Activated naive CD8-positive, alpha-beta T cell treated with anti-CD3 and anti-CD28 coated beads, Interleukin-2, amount 50 U/mL, for 24 hours (primary cell): ENCODE measurements around the gene ACOX2.

Experiments used
- ATAC-seq: fragments of 150-1000 bp; cut with Tn5 transposase; one replicate; pipeline ENCODE4 v1.10.0; 2021
- DNase-seq: peaks from one replicate; pipeline ENCODE4 v3.0.0; 2021
- H3K27ac Mint-ChIP-seq: one replicate; pipeline ENCODE4 v1.8.0; 2021; ENCODE audit warnings: mild to moderate bottlenecking, mixed read lengths
- H3K27me3 Mint-ChIP-seq: one replicate; pipeline ENCODE4 v1.8.0; 2021; ENCODE audit warnings: mixed read lengths
- H3K36me3 Mint-ChIP-seq: one replicate; pipeline ENCODE4 v1.8.0; 2021; ENCODE audit warnings: low read depth, mixed read lengths
- H3K4me1 Mint-ChIP-seq: one replicate; pipeline ENCODE4 v1.8.0; 2021; ENCODE audit warnings: mixed read lengths
- H3K4me3 Mint-ChIP-seq: one replicate; pipeline ENCODE4 v1.8.0; 2021; ENCODE audit warnings: mild to moderate bottlenecking, moderate library complexity, mixed read lengths
- H3K9me3 Mint-ChIP-seq: one replicate; pipeline ENCODE4 v1.8.0; 2021; ENCODE audit warnings: mixed read lengths

Gene ACOX2

DNA sequence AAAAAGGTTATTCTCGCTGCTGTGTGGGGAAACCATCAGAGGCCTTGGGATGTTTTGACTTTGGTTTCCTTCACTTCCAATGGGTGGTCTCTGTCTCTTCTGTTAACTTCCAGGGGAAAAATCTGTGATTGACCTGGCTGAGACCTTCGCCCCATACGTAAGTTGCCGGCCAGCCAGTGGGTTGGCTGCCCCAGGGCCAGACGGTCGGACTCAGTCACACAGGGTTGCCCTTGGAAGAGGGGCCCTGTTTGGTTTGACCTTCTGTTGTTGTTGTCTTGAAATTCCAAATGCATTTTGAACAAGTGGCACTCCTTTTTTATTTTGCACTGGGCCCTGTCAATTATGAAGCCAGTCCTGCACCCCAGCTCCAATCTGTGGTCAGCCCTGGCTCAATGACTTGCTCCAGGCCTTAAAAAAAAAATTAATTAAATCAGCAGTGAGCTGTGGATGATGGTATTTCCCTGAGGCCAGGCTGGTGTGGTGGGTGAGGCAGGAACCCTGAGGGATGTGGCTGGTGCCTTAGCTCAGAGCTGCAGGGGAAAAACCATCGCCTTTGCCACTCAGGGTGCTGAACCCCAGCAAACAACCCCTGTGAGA, 35.7 kb upstream of the ACOX2 start:
- Mint-ChIP-seq H3K36me3 (no peaks in the 10 kb centered on the region), H3K4me1 (peaks cover 5% of the 10 kb centered on the region), H3K27me3 (peaks cover 10% of the 10 kb centered on the region), H3K27ac (no peak overlapping the region), H3K9me3 (no peaks in the 10 kb centered on the region), H3K4me3 (no peak overlapping the region)
- ATAC-seq (no peak), DNase-seq (no peak)

DNA sequence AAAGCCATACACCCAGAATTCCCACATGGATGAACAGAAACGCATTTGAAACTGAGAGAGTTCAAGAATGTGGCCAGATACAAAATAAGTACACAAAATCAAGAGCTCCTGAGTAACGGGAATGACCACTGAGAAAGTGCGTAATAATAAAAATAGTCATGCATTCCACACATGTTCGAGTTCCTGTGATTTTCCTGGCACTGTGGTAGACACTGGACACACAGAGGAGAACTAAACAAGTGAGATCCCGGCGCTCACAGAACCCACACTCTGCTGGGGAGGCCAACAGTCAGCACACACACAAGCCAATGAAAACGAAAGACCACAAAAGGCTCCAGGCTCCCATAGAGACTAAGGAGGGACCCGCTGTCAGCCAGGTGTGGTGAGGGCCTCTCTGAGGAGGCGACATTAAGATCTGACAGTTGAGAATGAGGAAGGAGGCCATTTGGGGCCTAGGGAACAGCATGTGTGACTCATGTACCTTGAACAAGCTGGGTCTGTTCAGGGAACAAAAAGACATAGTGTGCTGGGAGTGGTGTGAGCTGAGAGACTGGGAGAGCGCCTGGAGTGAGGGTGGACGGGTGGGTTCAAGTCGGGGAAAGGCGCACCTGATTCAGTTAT, 35.1 kb upstream of the ACOX2 start:
- no peak overlapping the region for H3K27ac Mint-ChIP-seq
- ATAC-seq = no peak

DNA sequence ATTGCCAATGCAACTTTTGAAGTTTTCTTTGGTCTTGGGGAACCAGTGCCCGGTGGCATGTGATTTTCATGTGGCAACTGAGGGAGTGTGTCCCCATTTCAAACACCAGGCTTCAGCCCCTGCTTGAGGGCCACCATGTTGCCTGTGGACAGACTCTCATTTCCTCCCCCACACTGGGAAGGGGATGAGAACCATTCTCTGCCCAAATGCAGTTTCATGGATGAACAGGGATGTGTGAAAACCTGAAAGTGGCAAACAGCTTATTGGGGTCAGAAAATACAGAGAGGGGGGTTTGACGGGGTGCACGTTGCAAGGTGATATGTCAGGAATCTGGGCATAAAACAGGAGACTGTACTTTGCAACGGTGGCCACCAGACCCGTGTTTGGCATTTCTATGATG, 33.9 kb upstream of the ACOX2 start:
- Mint-ChIP-seq H3K4me3 (no peak overlapping the region), H3K27me3 (peaks cover 4% of the 10 kb centered on the region), H3K27ac (no peak overlapping the region), H3K36me3 (no peaks in the 10 kb centered on the region), H3K4me1 (peaks cover 5% of the 10 kb centered on the region), H3K9me3 (no peaks in the 10 kb centered on the region)
- no peak for DNase-seq
- no peak for ATAC-seq

More for the DNA sequence above, 35.1 kb upstream of the ACOX2 start:
- Mint-ChIP-seq H3K9me3 (no peaks in the 10 kb centered on the region), H3K4me1 (peaks cover 5% of the 10 kb centered on the region), H3K36me3 (no peaks in the 10 kb centered on the region), H3K4me3 (no peak overlapping the region), H3K27me3 (peaks cover 8% of the 10 kb centered on the region)
- DNase-seq = no peak

DNA sequence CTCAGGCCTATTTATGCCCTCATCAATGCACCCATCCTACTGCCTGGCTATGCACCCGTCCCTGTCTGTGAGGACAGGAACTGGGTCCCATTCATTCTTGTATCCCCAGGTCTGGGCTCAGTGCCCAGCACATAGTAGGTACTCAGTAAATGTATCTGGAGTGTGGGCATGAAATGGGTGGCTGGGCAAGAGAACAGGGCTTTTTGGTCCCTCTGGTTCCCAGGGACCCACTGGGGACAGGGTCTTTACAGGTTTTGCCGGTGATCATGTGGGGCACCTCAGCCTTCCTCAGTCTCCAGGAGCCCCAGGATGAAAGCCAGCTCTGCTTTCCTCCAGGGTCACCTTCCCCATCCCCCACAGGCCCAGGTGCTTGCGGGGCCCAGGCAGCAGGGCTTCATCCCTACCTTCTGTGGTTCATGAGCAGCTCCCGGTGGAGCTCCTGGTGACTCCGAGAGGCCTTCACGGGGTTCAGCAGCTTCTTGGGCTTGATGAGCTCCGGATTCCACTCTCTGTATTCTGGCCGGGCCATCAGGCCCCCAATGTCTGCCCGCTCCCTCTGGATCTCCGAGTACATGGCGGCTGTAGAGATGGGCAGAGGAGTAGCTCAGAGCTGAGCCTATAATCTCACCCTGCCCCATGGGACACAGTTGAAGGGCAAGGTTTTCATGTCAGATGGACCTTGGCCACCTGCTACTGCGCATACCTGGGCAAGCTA, 32.5 kb upstream of the ACOX2 start:
- DNase-seq (no peak), ATAC-seq (no peak)
- Mint-ChIP-seq H3K27me3 (peaks cover 7% of the 10 kb centered on the region), H3K9me3 (no peaks in the 10 kb centered on the region), H3K4me1 (peaks cover 5% of the 10 kb centered on the region), H3K27ac (no peak overlapping the region), H3K4me3 (no peak overlapping the region), H3K36me3 (no peaks in the 10 kb centered on the region)

DNA sequence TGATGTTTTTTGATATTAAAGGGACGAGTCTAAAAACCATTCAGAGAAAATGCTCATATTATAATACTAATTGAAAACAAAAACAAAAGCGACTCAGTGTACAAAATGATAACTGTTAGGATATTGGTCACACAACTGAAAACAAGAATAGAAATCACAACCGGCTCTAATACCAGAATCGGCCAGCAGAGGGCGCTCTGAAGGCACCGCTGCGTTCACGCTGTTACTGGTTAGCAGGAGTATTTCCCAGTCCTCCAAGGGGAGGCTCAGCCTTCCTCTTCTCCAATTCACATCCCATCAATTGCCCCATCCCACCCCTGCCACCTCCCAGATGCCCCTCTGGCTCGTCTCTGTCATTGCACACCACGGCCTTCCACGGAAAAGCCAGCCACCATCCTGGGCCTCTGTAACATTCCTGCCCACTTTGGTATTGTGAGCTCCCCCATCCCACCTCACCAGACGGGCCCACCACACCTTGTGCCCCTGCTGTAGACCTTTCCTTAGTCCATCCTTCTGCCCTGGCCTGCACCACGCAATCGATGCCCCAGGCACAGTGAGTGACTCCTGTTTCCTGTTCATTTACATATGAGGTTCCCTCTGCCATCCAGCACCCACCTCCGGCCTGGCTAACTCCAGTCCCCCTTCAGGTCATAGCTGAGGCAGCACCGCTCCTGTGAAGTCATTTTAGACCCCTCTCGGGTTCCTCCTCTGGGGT, 31.7 kb upstream of the ACOX2 start:
- DNase-seq = peak; percentile 81
- H3K9me3 Mint-ChIP-seq = no peaks in the 10 kb centered on the region
- peaks cover 7% of the 10 kb centered on the region for H3K27me3 Mint-ChIP-seq
- H3K4me3 Mint-ChIP-seq = no peak overlapping the region
- H3K36me3 Mint-ChIP-seq = no peaks in the 10 kb centered on the region
- H3K4me1 Mint-ChIP-seq = peaks cover 5% of the 10 kb centered on the region
- no peak overlapping the region for H3K27ac Mint-ChIP-seq
- peak; percentile 14 for ATAC-seq

DNA sequence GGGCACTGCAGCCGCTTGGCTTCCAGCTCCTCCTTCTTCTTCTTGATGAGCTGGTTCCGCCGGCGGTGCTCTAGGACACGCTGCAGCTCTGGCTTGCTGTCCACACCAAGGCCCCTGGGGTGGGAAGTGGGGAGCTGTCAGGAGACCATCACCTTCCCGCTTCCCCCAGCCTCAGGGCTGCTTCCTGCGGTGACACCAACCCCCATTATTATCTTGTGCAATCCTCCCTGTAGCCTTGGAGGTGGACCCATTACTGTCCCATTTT, 30.2 kb upstream of the ACOX2 start:
- DNase-seq (no peak), ATAC-seq (no peak)
- Mint-ChIP-seq H3K4me3 (no peak overlapping the region), H3K27ac (no peak overlapping the region), H3K9me3 (no peaks in the 10 kb centered on the region), H3K36me3 (no peaks in the 10 kb centered on the region), H3K4me1 (peaks cover 5% of the 10 kb centered on the region), H3K27me3 (peaks cover 7% of the 10 kb centered on the region)

DNA sequence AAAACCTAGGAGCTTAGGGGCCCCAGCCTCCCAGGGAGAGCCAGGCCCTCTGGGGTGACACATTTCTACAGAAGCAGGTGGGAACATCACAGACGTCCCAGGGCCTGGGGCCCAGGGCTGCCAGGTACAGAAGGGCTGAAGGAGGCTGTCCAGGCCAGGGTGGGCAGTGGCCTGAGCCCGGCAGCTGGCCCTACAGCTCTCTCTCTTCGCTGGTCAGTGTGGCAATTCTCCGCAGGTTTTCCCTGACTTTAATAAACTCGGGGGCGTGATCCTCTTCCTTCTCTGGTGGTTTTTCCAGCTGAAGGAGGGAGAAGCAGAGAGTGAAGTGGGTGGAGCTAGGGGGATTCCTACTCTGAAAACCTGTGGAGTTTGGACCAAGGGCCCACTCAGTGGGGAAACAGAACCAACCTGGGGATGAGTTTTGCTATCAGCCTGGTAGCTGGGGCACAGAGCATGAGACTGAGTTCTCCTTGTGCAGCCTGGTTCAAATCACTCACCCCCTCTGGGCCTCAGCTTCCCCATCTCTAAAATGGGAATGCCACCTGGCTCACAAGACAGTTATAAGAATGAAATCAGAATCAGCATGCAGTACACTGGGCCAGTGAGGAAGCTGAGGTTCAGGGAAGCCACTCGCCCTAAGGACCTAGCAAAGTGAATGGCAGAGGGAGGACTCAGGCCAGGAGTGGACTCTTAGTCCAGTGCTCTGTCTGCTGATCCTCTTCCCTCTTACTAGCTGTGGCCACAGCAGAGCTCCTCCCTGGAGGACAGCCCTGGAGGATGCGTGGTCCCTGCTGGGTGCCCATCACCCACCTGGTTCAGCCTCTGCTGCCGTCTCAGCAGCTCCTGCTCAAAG, 29.6 kb upstream of the ACOX2 start:
- Mint-ChIP-seq H3K36me3 (no peaks in the 10 kb centered on the region), H3K4me3 (no peak overlapping the region), H3K27ac (no peak overlapping the region), H3K4me1 (peaks cover 5% of the 10 kb centered on the region), H3K27me3 (peaks cover 7% of the 10 kb centered on the region), H3K9me3 (no peaks in the 10 kb centered on the region)
- ATAC-seq (no peak), DNase-seq (no peak)

DNA sequence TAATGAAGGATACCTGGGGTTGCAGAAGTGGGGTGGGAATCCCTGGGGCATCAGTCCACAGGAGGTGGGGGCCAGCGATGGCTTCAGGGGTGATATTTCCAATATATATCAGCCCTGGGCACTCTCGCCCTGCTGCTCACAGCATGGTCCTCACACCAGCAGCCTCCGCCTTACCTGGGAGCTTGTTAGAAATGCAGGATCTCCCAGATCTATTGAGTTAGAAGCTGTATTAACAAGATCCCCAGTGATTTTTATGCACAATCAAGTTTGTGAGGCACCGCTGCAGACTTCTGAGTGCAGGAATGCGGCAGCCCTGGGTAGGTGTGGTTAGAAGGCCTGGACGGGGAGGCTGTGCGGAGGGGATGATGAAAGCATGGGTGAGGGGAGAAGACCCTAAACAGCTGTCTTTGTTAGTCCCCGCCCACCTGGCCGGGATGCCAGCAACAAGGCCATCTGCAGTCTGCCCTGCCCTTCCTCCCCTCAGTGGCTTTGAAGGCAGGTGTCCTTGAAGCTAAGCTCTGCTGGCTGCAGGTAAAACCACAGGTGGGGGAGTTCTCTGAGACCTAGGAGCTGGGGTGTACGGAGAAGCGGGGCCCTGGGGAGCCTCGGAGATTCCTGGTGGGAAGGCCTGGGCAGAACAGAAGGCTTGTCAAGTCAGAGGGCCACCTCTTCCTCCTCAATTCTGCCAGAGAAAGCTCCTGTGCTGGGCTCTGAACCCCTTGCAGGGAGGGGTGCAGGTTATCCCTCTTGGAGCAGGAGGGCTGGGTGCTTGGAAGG, 28.8 kb upstream of the ACOX2 start:
- H3K4me3 Mint-ChIP-seq = no peak overlapping the region
- no peak overlapping the region for H3K27ac Mint-ChIP-seq
- no peaks in the 10 kb centered on the region for H3K9me3 Mint-ChIP-seq
- no peak for DNase-seq
- no peak for ATAC-seq
- H3K36me3 Mint-ChIP-seq = no peaks in the 10 kb centered on the region
- H3K4me1 Mint-ChIP-seq = peaks cover 5% of the 10 kb centered on the region
- peaks cover 9% of the 10 kb centered on the region for H3K27me3 Mint-ChIP-seq

DNA sequence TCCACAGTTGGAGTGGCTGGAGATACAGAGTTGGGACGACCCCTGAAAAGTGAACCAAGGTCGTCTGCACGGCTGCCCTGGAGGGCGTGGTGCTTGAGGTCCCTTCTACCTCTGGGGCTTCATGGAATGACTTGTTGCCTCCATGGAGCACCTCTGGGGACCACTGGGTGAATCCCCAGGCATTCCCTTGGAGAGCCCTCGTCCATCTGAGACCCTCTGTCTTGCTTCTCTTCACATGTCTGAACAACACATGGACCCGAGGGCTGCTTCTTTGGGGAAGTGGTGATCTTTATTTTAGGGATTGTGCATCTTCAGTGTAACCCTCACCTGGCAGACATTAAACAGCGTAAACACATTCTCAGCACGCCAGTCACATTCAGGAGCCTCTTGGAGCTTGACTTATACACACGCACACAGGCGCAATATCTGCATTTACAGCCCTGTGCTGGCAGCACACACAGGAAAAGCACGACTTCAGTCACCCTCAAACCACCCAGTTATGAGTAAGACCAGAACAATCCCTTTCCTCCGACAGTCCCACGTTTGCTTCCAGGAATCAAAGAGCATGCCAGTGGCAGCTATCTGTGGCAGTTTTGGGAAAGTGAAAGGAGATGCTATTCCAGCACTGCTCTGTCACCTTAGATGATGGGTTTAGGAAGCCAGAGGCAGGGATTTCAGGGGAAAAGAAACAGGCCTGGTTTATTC, 27.6 kb upstream of the ACOX2 start:
- DNase-seq = no peak
- H3K4me1 Mint-ChIP-seq = peaks cover 5% of the 10 kb centered on the region
- no peak overlapping the region for H3K4me3 Mint-ChIP-seq
- H3K9me3 Mint-ChIP-seq = no peaks in the 10 kb centered on the region
- H3K27ac Mint-ChIP-seq = no peak overlapping the region
- ATAC-seq = no peak
- peaks cover 11% of the 10 kb centered on the region for H3K27me3 Mint-ChIP-seq
- no peaks in the 10 kb centered on the region for H3K36me3 Mint-ChIP-seq

DNA sequence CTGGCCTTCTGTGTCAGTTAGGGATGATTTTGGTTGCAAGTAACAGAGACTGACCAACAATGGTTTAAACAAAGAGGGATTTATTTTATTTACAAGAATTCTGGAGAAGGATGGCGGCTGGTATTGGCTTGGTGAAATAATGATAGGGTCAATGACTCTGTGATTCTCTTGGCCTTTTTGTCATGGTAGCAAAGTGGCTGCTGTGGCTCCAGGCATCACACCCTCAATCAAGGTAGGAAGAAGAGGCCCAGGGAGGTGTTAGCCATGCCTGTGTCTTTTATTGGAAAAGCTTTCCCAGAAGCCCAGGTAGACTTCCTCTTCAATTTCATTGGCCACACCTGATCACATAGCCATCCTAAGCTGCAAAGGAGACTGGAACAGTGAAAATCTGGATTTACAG, 27.1 kb upstream of the ACOX2 start:
- H3K27ac Mint-ChIP-seq = no peak overlapping the region
- H3K4me1 Mint-ChIP-seq = peaks cover 5% of the 10 kb centered on the region
- no peak for DNase-seq
- H3K4me3 Mint-ChIP-seq = no peak overlapping the region
- peaks cover 11% of the 10 kb centered on the region for H3K27me3 Mint-ChIP-seq
- ATAC-seq = no peak
- H3K9me3 Mint-ChIP-seq = no peaks in the 10 kb centered on the region
- H3K36me3 Mint-ChIP-seq = no peaks in the 10 kb centered on the region

DNA sequence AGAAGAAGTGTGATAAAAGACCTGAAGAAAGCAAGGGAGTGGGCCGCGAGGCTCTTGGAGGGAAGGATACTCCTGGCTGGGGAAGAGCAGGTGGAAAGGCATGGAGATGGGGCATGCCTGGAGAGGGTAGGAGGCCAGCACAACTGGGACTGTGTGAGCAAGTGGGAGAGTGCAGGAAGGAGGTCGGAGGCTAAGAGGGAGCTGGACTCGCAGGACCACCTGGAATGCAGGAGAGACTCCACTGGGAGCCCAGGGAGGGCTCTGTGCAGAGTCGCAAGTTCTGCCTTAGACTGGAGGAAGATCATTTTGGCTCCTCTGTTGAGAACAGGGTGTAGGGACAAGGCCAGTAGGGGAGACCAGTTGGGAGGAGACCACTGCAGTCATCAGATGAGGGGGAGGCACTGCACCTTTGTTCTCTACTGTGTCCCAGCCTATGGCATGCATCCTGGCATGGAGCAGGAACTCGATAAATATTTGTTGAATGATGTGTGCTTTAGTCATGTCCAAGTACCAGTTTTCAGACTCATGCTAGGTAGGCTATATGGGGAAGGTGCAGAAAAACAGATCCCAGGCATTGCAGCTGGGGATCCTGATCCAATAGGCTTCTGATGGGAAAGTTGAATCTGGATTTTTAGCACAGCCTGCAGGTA, 26.5 kb upstream of the ACOX2 start:
- no peak overlapping the region for H3K27ac Mint-ChIP-seq
- no peaks in the 10 kb centered on the region for H3K9me3 Mint-ChIP-seq
- DNase-seq = no peak
- no peak overlapping the region for H3K4me3 Mint-ChIP-seq
- H3K27me3 Mint-ChIP-seq = peaks cover 7% of the 10 kb centered on the region
- no peaks in the 10 kb centered on the region for H3K36me3 Mint-ChIP-seq
- H3K4me1 Mint-ChIP-seq = no peaks in the 10 kb centered on the region
- ATAC-seq = no peak

DNA sequence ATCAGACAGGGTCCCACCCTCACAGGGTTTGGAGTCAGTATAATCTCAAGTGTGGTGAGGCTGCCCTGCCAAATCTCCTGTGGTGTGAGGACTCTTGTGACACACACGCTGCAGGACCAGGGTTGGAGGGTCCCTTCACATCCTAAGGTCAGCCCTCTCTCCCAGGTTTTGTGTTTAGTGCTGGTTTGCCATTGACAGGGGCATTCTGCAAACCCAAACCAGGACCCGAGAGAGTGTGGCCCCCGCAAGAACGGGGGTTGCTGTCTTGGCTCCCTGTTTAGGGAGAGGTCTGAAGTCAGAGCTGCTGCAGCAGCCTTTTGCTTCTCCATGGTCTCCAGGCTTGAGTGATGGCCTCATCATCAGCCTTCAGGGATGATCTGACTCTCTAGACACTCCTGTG, 25.5 kb upstream of the ACOX2 start:
- H3K4me3 Mint-ChIP-seq = no peak overlapping the region
- H3K27me3 Mint-ChIP-seq = peaks cover 7% of the 10 kb centered on the region
- ATAC-seq (no peak), DNase-seq (no peak)
- H3K36me3 Mint-ChIP-seq = no peaks in the 10 kb centered on the region
- no peaks in the 10 kb centered on the region for H3K4me1 Mint-ChIP-seq
- no peaks in the 10 kb centered on the region for H3K9me3 Mint-ChIP-seq
- no peak overlapping the region for H3K27ac Mint-ChIP-seq

DNA sequence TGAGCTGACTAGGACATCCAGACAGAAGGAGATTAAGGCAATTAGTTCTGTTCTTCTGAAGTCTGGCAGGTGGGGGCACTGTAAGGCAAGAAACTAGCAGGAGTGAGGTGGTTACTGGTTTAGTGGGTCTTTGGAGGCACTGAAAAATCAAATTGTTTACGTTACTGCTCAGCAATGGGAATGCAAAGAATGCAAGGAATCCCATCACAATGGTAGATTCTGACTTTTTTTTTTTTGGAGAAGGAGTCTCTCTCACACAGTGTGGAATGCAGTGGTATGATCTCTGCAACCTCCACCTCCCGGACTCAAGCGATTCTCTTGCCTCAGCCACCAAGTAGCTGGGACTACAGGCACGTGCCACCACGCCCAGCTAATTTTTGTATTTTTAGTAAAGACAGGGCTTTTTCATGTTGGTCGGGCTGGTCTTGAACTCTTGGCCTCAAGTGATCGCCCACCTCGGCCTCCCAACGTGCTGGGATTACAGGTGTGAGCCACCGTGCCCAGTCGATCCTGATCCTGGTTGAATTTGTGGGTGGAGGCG, 23.9 kb upstream of the ACOX2 start:
- no peak overlapping the region for H3K27ac Mint-ChIP-seq
- DNase-seq (no peak), ATAC-seq (no peak)
- no peak overlapping the region for H3K4me3 Mint-ChIP-seq
- no peaks in the 10 kb centered on the region for H3K9me3 Mint-ChIP-seq
- no peaks in the 10 kb centered on the region for H3K4me1 Mint-ChIP-seq
- no peaks in the 10 kb centered on the region for H3K36me3 Mint-ChIP-seq
- peaks cover 7% of the 10 kb centered on the region for H3K27me3 Mint-ChIP-seq
